ENCODE results near the gene HDAC5. TPM values are rescaled to one million over a fixed set of nuclear protein-coding genes. Genes with fewer than 3 reads are reported as not detected.
"Not testable (repeated sequence)": the region's sequence is repeated elsewhere in the genome, so short reads cannot be mapped to it uniquely, and the experiment has no call there.

Gene HDAC5
- total and polyA plus RNA-seq, 3 donors from 2014 or later = 43.3 to 141 (median 94.1) TPM

GRCh38 chr17:44061446-44061845 lies 62.0 kb downstream of the HDAC5 start:
- 69 to 85% methylated on average over 1 of the region's 1 CpG for WGBS, 2 donors
- no peaks in the 10 kb centered on the region for H3K36me3 ChIP-seq (ENCODE audit: low read depth, missing control alignments)

GRCh38 chr17:44059101-44059892 lies 64.1 kb downstream of the HDAC5 start:
- intact Hi-C loops (cut with DNase I; ENCODE audit: low total_unique reads) = no loop called here
- no peaks in the 10 kb centered on the region for H3K9me3 ChIP-seq
- no peak overlapping the region for H3K4me3 ChIP-seq
- 70 to 74% methylated on average over 14 of the region's 14 CpGs for WGBS, 2 donors
- H3K27me3 ChIP-seq = no peaks in the 10 kb centered on the region
- DNase-seq = no peak
- H3K36me3 ChIP-seq (ENCODE audit: low read depth, missing control alignments) = no peaks in the 10 kb centered on the region
- TF ChIP-seq CTCF (IDR thresholded peaks at IDR 0.05) (no peak), POLR2A (IDR thresholded peaks at IDR 0.05) (no peak)
- H3K4me1 ChIP-seq = peaks cover 2% of the 10 kb centered on the region
- no peak overlapping the region for H3K27ac ChIP-seq

More at GRCh38 chr17:44061446-44061845, 62.0 kb downstream of the HDAC5 start:
- H3K27me3 ChIP-seq = no peaks in the 10 kb centered on the region
- peaks cover 6% of the 10 kb centered on the region for H3K4me1 ChIP-seq
- H3K4me3 ChIP-seq = no peak overlapping the region
- TF ChIP-seq CTCF (IDR thresholded peaks at IDR 0.05) = no peak
- TF ChIP-seq POLR2A (IDR thresholded peaks at IDR 0.05) = no peak
- no peaks in the 10 kb centered on the region for H3K9me3 ChIP-seq
- DNase-seq = no peak
- no peak overlapping the region for H3K27ac ChIP-seq
- intact Hi-C loops (cut with DNase I; ENCODE audit: low total_unique reads) = loop anchor here (10.0 kb wide), 1 partner anchor 53 kb away; no protein-coding TSS in a partner anchor

GRCh38 chr17:44053125-44053872 lies 70.1 kb downstream of the HDAC5 start:
- DNase-seq = no peak
- Histone ChIP-seq H3K4me1 (no peaks in the 10 kb centered on the region), H3K9me3 (no peaks in the 10 kb centered on the region), H3K27me3 (no peaks in the 10 kb centered on the region), H3K36me3 (ENCODE audit: low read depth, missing control alignments) (no peaks in the 10 kb centered on the region), H3K4me3 (no peak overlapping the region), H3K27ac (no peak overlapping the region)
- 58 to 71% methylated on average over 3 of the region's 3 CpGs for WGBS, 2 donors
- intact Hi-C loops (cut with DNase I; ENCODE audit: low total_unique reads) = no loop called here
- TF ChIP-seq CTCF (IDR thresholded peaks at IDR 0.05) = no peak
- TF ChIP-seq POLR2A (IDR thresholded peaks at IDR 0.05) = no peak

GRCh38 chr17:44049294-44050060 lies 74.0 kb downstream of the HDAC5 start:
- intact Hi-C loops (cut with DNase I; ENCODE audit: low total_unique reads) = no loop called here
- no peak for DNase-seq
- Histone ChIP-seq H3K27ac (no peak overlapping the region), H3K36me3 (ENCODE audit: low read depth, missing control alignments) (no peaks in the 10 kb centered on the region), H3K27me3 (no peaks in the 10 kb centered on the region), H3K9me3 (no peaks in the 10 kb centered on the region), H3K4me1 (no peaks in the 10 kb centered on the region), H3K4me3 (no peak overlapping the region)
- 91 to 92% methylated on average over 9 of the region's 9 CpGs for WGBS, 2 donors
- TF ChIP-seq CTCF (IDR thresholded peaks at IDR 0.05) (no peak), POLR2A (IDR thresholded peaks at IDR 0.05) (no peak)

- H3K4me3 ChIP-seq; H3K27ac ChIP-seq; H3K9me3 ChIP-seq; H3K4me1 ChIP-seq; DNase-seq; intact Hi-C loops (cut with DNase I; ENCODE audit: low total_unique reads); H3K36me3 ChIP-seq (ENCODE audit: low read depth, missing control alignments); H3K27me3 ChIP-seq: not testable (repeated sequence)
- WGBS, 2 donors = 86 to 92% methylated on average over 7 of the region's 7 CpGs
Measured at GRCh38 chr17:44046893-44047292, 76.5 kb downstream of the HDAC5 start.
